ENCODE data around the gene SNAPC5.

GRCh38 chr15:66482539-66482938 lies 15.0 kb downstream of the SNAPC5 start:
- TF ChIP-seq REST (IDR thresholded peaks at IDR 0.05; ENCODE audit: low read depth): no peak
- no peak for TF ChIP-seq TCF12 (IDR thresholded peaks at IDR 0.05; ENCODE audit: low read depth)
- TF ChIP-seq MAX (IDR thresholded peaks at IDR 0.05): no peak
- no peak for TF ChIP-seq FOXM1 (IDR thresholded peaks at IDR 0.05; ENCODE audit: borderline replicate concordance, low read depth)
- no peak for TF ChIP-seq CEBPB (IDR thresholded peaks at IDR 0.05)
- no peak for TF ChIP-seq NFIC (IDR thresholded peaks at IDR 0.05)

All from Ishikawa (cell line).